Astrocyte (in vitro differentiated cells and primary cell): ENCODE results near the gene SNX22.

Experiments used
- EZH2 ChIP-seq: IDR thresholded peaks from 2 replicates; pipeline ENCODE4 v1.6.1; 2012; ENCODE audit warnings: mild to moderate bottlenecking, low read length, inconsistent platforms; ENCODE audit not compliant: insufficient read depth
- TF ChIP-seq, protein P1 (sequence below): IDR thresholded peaks from 2 replicates; pipeline ENCODE4 v1.5.1; 2011; ENCODE audit warnings: low read depth, mild to moderate bottlenecking, inconsistent platforms, low read length, moderate library complexity; ENCODE audit not compliant: insufficient read depth

DNA sequence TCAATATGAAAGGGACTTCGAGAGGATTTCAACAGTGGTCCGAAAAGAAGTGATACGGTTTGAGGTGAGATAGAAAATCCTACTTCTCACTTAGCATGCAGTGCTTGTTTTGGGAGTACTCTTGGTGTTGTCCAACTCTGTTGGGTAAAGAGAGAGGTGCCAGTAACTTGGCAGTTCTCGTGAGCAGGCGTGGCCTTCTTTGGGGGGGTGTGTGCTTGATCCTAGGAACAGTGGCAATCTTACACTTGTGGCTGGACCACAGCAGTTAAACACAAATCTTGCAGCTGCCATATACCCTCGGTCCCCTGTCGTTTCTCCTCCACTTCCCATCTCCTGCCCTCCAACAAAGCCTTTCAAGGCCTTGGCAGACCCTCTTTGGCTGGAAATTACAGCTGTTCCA lies 15.2 kb upstream of the SNX22 start:
- TF ChIP-seq EZH2, result no peak
- TF ChIP-seq, protein P1, sequence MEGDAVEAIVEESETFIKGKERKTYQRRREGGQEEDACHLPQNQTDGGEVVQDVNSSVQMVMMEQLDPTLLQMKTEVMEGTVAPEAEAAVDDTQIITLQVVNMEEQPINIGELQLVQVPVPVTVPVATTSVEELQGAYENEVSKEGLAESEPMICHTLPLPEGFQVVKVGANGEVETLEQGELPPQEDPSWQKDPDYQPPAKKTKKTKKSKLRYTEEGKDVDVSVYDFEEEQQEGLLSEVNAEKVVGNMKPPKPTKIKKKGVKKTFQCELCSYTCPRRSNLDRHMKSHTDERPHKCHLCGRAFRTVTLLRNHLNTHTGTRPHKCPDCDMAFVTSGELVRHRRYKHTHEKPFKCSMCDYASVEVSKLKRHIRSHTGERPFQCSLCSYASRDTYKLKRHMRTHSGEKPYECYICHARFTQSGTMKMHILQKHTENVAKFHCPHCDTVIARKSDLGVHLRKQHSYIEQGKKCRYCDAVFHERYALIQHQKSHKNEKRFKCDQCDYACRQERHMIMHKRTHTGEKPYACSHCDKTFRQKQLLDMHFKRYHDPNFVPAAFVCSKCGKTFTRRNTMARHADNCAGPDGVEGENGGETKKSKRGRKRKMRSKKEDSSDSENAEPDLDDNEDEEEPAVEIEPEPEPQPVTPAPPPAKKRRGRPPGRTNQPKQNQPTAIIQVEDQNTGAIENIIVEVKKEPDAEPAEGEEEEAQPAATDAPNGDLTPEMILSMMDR, result no peak
